ENCODE measurements around the gene DENND1B. TPM values are rescaled to one million over a fixed set of nuclear protein-coding genes. Genes with fewer than 3 reads are reported as not detected.
A peak's percentile ranks its signal among the peaks of the same experiment; 100 is the strongest.

Gene DENND1B
- total and polyA plus RNA-seq, 9 of the 15 experiments (the other 6 are each of a cell fraction or from before 2014, with no cell fraction given), result 2.1 to 12.1 (median 7.5) TPM

DNA sequence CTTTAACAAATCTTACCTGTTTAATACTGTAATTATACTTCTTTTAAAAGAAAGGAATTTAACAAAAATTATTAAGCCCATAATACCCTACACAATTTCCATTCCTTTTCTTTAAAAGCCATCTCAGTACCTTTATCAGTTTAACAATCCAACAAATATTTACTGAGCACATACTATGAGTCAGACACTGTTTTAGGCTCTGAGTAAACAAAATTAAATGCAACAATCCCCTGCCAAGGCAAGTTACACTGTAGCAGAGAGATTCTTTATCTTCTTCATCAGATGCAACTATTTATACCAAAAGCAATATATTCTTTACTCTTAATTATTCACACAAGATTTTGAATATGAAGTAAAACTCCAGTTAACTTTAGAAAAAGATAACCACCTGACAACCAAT, 12.0 kb downstream of the DENND1B start (continued):
- TF ChIP-seq PRDM10 (IDR thresholded peaks at IDR 0.05; ENCODE audit: partially characterized antibody), result no peak
- peak; percentile 24; the same call in 1 of the 2 replicates for TF ChIP-seq ATF3 (IDR thresholded peaks at IDR 0.05)
- TF ChIP-seq ATF3 (CRISPR knock-in tag; conservative IDR thresholded peaks at IDR 0.05), result no peak
- no peak for TF ChIP-seq UBTF (IDR thresholded peaks at IDR 0.05; ENCODE audit: borderline replicate concordance in 1 of 2, low read depth in 2 of 2, low read length in 2 of 2)
- TF ChIP-seq BRD9 (IDR thresholded peaks at IDR 0.05; ENCODE audit: low read depth, partially characterized antibody), result no peak
- no peak for TF ChIP-seq ZNF121 (CRISPR knock-in tag; conservative IDR thresholded peaks at IDR 0.05)
- peak; percentile 72 for TF ChIP-seq RBM25 (IDR thresholded peaks at IDR 0.05; ENCODE audit: low read depth, low read length, severe bottlenecking)
- no peak for TF ChIP-seq LCOR (CRISPR knock-in tag; IDR thresholded peaks at IDR 0.05)
- TF ChIP-seq ARHGAP35 (IDR thresholded peaks at IDR 0.05; ENCODE audit: partially characterized antibody), result no peak
- no peak for TF ChIP-seq PTTG1 (tag; IDR thresholded peaks at IDR 0.05; ENCODE audit: low read depth)
- no peak for TF ChIP-seq ELF2 (CRISPR knock-in tag; IDR thresholded peaks at IDR 0.05)
- TF ChIP-seq ETS2 (tag; IDR thresholded peaks at IDR 0.05; ENCODE audit: borderline replicate concordance, poor library complexity, severe bottlenecking), result no peak
- TF ChIP-seq DIDO1 (tag; IDR thresholded peaks at IDR 0.05; ENCODE audit: low read depth), result no peak
